ENCODE results near the gene FADS1.

Gene FADS1

GRCh38 chr11:61816736-61817455 is at the start of gene FADS1:
FADS1 (minus strand) TSS chr11:61817003; CDS start chr11:61816929, 74 bp downstream.
- peak; percentile 67 to 75 for DNase-seq

DNA sequence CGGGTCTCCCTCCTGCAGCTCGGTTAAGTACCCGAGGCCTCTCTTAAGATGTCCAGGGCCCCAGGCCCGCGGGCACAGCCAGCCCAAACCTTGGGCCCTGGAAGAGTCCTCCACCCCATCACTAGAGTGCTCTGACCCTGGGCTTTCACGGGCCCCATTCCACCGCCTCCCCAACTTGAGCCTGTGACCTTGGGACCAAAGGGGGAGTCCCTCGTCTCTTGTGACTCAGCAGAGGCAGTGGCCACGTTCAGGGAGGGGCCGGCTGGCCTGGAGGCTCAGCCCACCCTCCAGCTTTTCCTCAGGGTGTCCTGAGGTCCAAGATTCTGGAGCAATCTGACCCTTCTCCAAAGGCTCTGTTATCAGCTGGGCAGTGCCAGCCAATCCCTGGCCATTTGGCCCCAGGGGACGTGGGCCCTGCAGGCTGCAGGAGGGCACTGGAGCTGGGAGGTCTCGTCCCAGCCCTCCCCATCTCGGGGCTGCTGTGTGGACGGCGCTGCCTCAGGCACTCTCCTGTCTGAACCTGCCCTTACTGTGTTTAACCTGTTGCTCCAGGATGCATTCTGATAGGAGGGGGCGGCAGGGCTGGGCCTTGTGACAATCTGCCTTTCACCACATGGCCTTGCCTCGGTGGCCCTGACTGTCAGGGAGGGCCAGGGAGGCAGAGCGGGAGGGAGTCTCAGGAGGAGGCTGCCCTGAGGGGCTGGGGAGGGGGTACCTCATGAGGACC is 49.6 kb upstream of the FADS1 start:
- DNase-seq, result no peak

GRCh38 chr11:61864814-61865775 is 48.3 kb upstream of the FADS1 start:
- DNase-seq, result no peak

- DNase-seq, result no peak
Measured at GRCh38 chr11:61863548-61864081, 46.8 kb upstream of the FADS1 start.

- no peak for DNase-seq
Measured at GRCh38 chr11:61862714-61863547, 46.1 kb upstream of the FADS1 start.

- DNase-seq, result no peak
Measured at GRCh38 chr11:61861634-61862033, 44.8 kb upstream of the FADS1 start.

DNA sequence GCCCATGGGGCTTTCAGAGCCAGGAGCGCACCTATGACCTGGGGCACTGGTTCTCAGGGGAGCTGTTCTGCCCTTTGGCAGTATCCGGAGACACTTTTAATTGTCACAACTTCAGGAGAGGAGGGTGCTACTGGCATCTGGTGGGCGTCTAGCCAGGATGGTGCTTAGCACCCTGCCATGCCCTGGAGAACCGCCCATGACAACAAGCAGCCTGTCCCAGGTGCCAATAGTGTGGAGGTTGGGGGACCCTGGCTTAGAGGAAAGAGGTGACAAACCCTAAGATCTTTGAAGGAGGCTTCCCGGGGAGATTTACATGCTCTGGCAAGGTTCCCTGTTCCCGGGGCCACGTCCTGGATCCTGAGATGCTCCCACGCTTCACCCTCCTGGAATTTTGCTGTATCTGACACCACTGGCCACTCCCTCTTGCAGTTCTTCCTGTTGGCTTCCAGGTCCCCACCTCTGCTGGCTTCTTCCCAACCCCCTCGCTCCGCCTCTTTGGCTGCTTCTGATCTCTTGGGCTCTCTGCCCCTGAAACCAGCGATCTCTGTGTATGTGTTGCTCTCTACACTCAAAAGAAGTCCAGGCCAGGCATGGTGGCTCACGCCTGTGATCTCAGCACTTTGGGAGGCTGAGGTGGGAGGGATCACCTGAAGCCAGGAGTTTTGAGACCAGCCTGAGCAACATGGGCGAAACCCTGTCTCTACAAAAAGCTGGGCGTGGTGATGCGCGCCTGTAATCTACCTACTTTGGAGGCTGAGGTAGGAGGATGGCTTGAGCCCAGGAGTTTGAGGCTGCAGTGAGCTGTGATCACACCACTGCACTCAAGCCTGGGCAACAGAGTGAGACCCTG is 43.5 kb upstream of the FADS1 start:
- DNase-seq, result no peak

DNA sequence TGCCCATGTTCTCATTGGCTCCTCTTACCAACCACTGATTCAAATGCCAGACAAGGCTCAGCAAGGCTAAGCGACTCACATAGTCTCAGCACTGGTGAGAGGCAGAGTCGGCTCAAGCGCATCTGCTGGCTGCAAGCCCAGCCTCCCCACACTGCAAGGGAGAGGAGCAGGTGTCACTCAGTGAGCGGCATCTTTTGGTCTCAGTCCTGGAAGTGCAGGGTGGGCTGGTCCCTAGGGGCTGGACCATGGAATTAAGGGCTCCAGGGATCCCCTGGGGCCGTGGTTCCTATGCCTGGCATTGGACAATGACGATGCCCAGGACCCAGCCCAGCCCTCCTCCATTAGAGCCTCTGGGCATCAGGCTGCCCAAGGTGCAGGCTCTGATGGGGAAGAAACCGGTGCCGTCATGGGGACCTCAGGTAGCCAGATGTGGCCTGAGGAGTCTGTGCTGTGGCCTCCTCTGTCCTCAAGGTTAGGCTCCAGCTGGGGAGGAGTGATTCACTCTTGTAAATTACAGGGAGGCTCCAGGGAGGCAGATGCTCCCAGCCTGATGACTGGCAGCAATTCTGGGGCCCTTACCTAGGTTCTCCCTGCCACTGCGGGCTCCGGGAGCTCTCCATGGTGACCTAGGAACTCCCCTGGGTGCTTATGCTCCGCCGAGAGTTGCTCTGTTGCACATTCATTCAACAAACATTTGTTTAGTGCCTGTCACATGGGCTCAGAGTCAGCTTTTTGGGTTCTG is 39.3 kb upstream of the FADS1 start:
- no peak for DNase-seq

DNA sequence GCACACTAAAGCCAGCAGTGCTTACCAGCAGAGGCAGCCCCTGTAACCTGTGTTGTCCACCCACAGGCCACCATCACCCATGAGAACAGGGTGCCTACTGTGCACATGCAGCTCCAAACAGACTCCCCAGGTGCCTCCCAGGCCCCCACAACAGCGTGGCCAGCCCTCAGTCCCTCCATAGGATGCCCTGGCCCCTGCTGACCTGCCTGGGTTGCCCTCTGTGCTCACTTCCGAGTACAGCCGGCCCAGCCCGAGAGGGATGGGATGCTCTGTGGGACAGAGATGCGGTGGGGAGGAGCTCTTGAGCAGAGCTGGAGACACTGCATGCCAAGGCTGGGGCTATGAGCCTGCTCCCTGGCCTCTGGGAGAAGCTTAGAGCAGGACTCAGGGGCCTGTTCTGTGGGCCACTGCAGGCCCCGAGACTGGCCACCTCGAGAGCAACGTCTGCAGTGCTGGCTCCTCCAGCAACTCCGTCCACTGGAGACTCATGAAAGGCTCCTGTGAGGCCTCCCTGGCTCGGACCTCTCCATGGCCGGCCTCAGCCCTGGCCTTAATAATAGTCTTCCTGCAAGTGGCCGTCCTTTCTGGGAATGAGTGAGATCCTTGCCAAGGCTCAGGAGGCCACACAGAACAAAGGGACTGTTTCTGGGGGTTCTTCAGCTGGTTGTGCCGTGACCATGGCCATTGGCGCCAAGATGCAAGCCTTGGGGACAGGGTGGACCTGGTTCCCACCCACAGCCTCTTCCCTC is 38.3 kb upstream of the FADS1 start:
- no peak for DNase-seq

- no peak for DNase-seq
Measured at GRCh38 chr11:61854206-61854895, 37.5 kb upstream of the FADS1 start.

GRCh38 chr11:61853698-61854169 is 36.9 kb upstream of the FADS1 start:
- no peak for DNase-seq

GRCh38 chr11:61851900-61852295 is 35.1 kb upstream of the FADS1 start:
- no peak for DNase-seq

DNA sequence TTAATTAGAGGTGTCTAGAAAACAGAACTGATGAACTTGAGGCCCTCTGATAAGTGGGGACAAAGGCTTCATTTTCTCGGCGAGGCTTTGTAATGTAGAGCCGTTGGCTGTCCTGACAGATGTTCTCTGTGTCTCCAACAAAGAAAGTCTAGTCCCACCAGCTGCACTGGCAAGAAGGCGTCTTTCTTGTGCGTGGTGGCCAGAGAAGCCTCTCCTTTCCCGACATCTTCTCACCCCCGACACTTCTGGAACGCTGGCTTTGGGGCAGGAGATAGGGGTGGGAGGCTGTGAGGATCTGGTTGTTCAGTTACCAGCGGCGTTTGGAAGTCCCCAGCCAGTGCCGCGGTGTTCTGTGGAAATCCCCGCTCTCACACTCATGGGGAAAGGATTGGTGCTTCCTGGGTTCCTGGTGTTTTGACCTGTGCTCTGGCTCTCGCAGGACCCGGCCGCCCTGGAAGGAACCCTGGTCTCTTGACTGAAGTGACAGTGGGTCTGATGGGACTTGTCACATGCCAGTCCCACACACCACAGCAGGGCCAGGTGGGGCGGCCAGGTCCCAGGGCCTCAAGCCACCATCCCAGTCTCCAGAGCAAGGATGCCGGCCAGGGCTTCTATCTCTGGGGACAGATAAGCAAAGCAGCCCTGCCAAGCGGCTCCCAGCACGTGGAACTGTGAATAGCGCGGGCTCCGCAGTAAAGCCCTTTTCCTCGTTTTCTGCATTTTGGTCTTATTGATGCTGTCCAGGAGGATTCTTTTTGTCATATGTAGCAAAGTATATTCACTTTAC is 34.5 kb upstream of the FADS1 start:
- DNase-seq, result no peak

GRCh38 chr11:61850687-61851086 is 33.9 kb upstream of the FADS1 start:
- no peak for DNase-seq

DNA sequence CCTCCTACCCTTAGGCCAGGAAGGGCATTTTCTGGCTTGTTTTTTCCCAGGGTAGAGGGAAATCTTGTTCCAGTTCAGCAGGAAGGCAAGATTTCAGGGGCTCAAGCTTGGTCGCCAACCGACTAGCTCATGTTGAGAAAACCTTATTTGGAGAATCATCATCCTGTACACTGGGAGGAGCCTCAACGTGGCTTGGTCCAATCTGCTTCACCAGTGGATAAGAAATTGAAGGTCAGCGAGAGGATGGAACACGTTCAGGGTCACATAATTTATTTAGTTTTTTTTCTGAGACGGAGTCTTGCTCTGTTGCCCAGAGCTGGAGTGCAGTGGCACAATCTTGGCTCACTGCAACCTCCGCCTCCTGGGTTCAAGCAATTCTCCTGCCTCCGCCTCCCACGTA is 31.8 kb upstream of the FADS1 start:
- DNase-seq, result no peak

GRCh38 chr11:61847914-61848581 is 31.2 kb upstream of the FADS1 start:
- DNase-seq, result no peak

DNA sequence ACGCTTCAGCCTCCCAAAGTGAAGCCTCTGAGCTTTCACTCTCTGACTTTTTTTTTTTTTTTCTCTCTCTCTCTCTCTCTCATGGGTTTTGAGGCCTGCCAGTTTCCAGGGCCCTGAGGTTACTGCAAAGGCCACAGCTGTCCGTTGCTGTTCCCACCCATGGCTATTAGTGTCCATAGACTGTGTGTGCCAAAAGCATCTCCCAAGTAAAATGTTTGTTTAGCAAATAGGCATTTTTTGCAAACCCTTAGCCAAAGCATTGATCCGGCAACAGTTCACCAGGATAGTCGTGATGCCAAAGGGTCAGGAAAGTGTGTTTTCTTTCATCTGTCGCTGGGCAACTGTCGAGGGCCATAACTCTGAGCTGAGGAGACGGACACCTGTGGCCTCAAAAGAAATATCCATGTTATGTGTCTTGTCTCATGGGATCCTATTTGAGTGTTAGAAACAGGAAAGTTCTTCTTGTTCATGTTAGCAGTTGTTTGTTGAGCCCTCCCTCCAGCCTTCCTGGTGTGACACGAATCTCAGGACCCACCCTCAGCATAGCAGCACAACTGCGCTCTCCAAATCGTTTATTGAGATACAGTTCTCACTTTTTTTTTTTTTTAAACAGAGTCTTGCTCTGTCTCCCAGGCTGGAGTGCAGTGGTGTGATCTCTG is 29.7 kb upstream of the FADS1 start:
- no peak for DNase-seq

All from stimulated activated CD4-positive, alpha-beta T cell treated with anti-CD3 and anti-CD28 coated beads, Interleukin-4, amount 100 ng/mL, for 4 hours (primary cell).